ENCODE data around the gene CD59. TPM values are rescaled to one million over a fixed set of nuclear protein-coding genes. Genes with fewer than 3 reads are reported as not detected.

CD59 gene
- polyA plus RNA-seq, 6 donors from 2014 or later: 28.0 to 54.2 (median 39.9) TPM

DNA sequence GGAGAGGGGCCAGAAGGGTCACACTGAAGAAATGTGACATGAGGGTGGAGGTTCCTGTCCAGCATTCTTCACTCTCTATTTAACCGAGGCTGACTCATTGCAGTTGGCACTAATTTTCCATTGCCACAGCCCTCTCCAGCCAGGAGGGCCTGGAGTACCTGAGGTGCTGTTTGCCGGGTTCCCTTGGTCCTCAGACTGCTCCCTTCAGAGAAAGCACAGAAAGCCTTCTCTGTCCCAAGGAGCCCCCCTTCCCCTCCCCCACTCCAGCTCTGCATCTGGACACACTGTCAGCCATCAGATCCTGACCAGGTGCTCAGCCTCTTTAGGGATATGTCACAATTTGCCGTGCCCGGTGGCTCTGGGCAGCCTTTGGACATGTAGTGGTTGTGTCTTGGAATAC, 32.4 kb downstream of the CD59 start:
- H3K4me1 Mint-ChIP-seq: peaks cover 8 to 15% (median 12%) of the 10 kb centered on the region in 3 donors
- H3K9me3 Mint-ChIP-seq: no peaks in the 10 kb centered on the region
- peaks cover 2 to 3% of the 10 kb centered on the region in 2 donors for H3K36me3 Mint-ChIP-seq
- no peak overlapping the region for H3K27ac Mint-ChIP-seq
- DNase-seq: no peak
- no peak overlapping the region for H3K4me3 Mint-ChIP-seq
- H3K27me3 Mint-ChIP-seq: no peaks in the 10 kb centered on the region
- no peak for ATAC-seq (ENCODE audit: low read depth in 2 of 2)

- no peak for ATAC-seq (ENCODE audit: low read depth in 2 of 2)
- peaks cover 0 to under 1% (median 0%) of the 10 kb centered on the region in 3 donors for H3K27me3 Mint-ChIP-seq
- H3K4me1 Mint-ChIP-seq: peaks cover 8 to 15% (median 12%) of the 10 kb centered on the region in 3 donors
- H3K36me3 Mint-ChIP-seq: no peaks in the 10 kb centered on the region
- DNase-seq: no peak
- no peak overlapping the region for H3K4me3 Mint-ChIP-seq
- H3K9me3 Mint-ChIP-seq: no peaks in the 10 kb centered on the region
- no peak overlapping the region for H3K27ac Mint-ChIP-seq
These were observed 33.0 kb downstream of the CD59 start for GRCh38 chr11:33703234-33703633.

GRCh38 chr11:33701302-33702230, 34.7 kb downstream of the CD59 start:
- Mint-ChIP-seq H3K4me3 (peak overlapping the region; percentile 72 to 97 (median 94)), H3K36me3 (no peaks in the 10 kb centered on the region), H3K27ac (peak overlapping the region in 1 of 6 donors; percentile 16), H3K9me3 (no peaks in the 10 kb centered on the region), H3K4me1 (peaks cover 13 to 20% (median 13%) of the 10 kb centered on the region in 3 donors), H3K27me3 (peaks cover 1 to 12% (median 3%) of the 10 kb centered on the region in 3 donors)
- DNase-seq: no peak
- ATAC-seq (ENCODE audit: low read depth in 2 of 2): no peak

DNA sequence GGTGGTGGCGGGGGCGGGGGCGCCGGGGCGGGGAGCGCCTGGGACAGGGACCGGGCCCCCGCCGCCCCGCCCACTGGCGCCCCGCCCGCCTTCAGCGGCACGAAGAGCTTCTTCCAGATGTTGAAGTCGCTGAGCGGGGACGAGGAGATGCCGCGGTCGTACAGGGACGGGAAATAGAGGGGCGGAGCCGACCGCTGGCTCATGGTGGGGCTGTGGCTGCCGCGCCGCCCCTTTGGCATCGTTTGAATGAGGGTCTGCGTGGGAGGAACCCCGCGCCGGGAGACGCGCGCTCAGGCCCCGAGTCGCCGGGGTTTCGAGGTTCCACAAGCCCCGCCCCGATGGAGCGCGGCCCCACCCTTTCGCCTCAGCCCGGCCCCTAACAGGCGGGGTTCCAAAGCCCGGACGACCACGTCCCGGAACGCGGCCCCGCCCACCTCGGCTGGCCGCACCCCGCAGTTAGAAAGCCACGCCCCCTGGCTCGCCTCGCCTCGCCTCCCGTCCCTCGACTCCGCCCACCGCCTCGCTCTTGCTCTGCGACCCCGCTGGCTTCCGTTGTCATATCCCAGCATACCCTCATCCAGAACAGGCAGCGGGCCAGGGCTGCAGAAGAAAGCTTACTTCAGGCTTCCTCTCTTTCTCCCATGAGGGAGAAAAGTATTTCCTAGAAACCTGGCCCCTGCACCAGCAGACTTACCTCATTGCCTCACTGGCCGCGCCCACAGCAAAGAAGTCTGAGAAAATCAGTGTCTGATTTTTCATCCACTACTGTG, 35.5 kb downstream of the CD59 start, which contains the start of gene C11orf91:
Gene C11orf91 (minus strand): TSS at position 325 of the 770 bp plus-strand sequence. CDS start 86 bp downstream, at position 239.
- H3K4me1 Mint-ChIP-seq: peaks cover 17 to 23% (median 18%) of the 10 kb centered on the region in 3 donors
- H3K27ac Mint-ChIP-seq: peak within 1 kb of the TSS in 5 of 6 donors; percentile 16 to 68 (median 52)
- DNase-seq: peak; percentile 96
- H3K4me3 Mint-ChIP-seq: peak within 1 kb of the TSS; percentile 72 to 97 (median 94)
- H3K36me3 Mint-ChIP-seq: no peaks in the 10 kb centered on the region
- peak; percentile 89 to 90 for ATAC-seq (ENCODE audit: low read depth in 2 of 2)
- no peaks in the 10 kb centered on the region for H3K9me3 Mint-ChIP-seq
- peaks cover 8 to 18% (median 9%) of the 10 kb centered on the region in 3 donors for H3K27me3 Mint-ChIP-seq

DNA sequence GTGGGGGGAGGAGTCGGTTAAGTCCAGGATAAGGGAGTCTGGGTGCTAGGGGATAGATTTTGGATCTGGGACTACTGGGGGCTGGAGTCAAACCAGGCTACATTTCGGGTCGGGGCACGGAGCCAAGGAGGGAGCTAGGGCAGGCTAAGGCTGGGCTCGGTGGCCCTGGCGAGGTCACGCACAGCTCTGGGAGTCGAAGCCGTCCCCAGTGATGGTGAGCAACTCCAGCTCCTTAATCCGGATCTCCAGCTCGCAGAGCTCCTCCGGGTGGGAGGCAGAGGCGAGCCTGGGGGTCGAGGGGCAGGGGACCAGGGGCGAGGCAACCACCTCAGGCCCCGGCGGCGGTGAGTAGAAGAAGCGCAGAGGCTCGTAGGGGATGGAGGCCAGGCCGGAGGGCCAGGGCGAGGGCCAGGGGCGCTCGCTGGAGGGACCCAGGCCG, 36.1 kb downstream of the CD59 start:
- Mint-ChIP-seq H3K27ac (peak overlapping the region in 1 of 6 donors; percentile 8), H3K4me1 (peaks cover 17 to 23% (median 18%) of the 10 kb centered on the region in 3 donors), H3K27me3 (peaks cover 8 to 18% (median 9%) of the 10 kb centered on the region in 3 donors), H3K4me3 (peak overlapping the region; percentile 72 to 95 (median 84)), H3K36me3 (no peaks in the 10 kb centered on the region), H3K9me3 (no peaks in the 10 kb centered on the region)
- ATAC-seq (ENCODE audit: low read depth in 2 of 2): no peak
- DNase-seq: peak; percentile 6

GRCh38 chr11:33699515-33700062, 36.6 kb downstream of the CD59 start:
- ATAC-seq (ENCODE audit: low read depth in 2 of 2) (no peak), DNase-seq (no peak)
- Mint-ChIP-seq H3K9me3 (no peaks in the 10 kb centered on the region), H3K36me3 (no peaks in the 10 kb centered on the region), H3K27ac (peak overlapping the region in 2 of 6 donors; percentile 8 to 25), H3K4me1 (peaks cover 17 to 23% (median 18%) of the 10 kb centered on the region in 3 donors), H3K27me3 (peaks cover 8 to 18% (median 9%) of the 10 kb centered on the region in 3 donors), H3K4me3 (peak overlapping the region; percentile 70 to 95 (median 84))

- peaks cover 17 to 23% (median 18%) of the 10 kb centered on the region in 3 donors for H3K4me1 Mint-ChIP-seq
- DNase-seq (no peak), ATAC-seq (ENCODE audit: low read depth in 2 of 2) (no peak)
- H3K27me3 Mint-ChIP-seq: peaks cover 8 to 18% (median 9%) of the 10 kb centered on the region in 3 donors
- no peaks in the 10 kb centered on the region for H3K9me3 Mint-ChIP-seq
- no peaks in the 10 kb centered on the region for H3K36me3 Mint-ChIP-seq
- H3K27ac Mint-ChIP-seq: no peak overlapping the region
- H3K4me3 Mint-ChIP-seq: peak overlapping the region in 2 of 8 donors; percentile 45 to 69
These were observed 37.3 kb downstream of the CD59 start for GRCh38 chr11:33698921-33699320.

DNA sequence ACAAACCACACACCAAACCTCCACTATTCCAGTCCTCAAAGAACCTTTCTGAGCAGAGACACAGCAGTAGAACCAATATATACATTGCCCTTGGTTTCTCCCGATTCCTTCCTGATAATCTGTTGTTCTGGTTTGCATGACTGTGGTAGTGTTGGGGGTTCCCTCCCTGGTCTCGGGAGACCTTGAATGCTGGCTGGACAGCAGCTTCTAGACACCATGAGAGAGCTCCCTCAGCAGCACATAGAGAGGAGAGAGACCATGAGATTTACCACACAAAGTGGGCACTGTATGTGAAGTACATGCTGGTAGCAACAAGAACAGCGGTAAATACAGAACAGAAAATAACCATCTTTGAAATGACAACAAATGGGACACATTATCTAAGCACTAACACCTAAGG, 38.2 kb downstream of the CD59 start:
- ATAC-seq (ENCODE audit: low read depth in 2 of 2): no peak
- H3K4me3 Mint-ChIP-seq: peak overlapping the region in 1 of 8 donors; percentile 19
- peaks cover 17 to 23% (median 18%) of the 10 kb centered on the region in 3 donors for H3K4me1 Mint-ChIP-seq
- DNase-seq: no peak
- no peaks in the 10 kb centered on the region for H3K9me3 Mint-ChIP-seq
- H3K27ac Mint-ChIP-seq: no peak overlapping the region
- H3K36me3 Mint-ChIP-seq: no peaks in the 10 kb centered on the region
- peaks cover 16 to 20% (median 18%) of the 10 kb centered on the region in 3 donors for H3K27me3 Mint-ChIP-seq

GRCh38 chr11:33696931-33697638, 39.1 kb downstream of the CD59 start:
- Mint-ChIP-seq H3K36me3 (no peaks in the 10 kb centered on the region), H3K4me1 (peaks cover 17 to 23% (median 18%) of the 10 kb centered on the region in 3 donors), H3K4me3 (no peak overlapping the region), H3K9me3 (no peaks in the 10 kb centered on the region), H3K27ac (peak overlapping the region in 2 of 6 donors; percentile 1 to 2), H3K27me3 (peaks cover 19 to 26% (median 21%) of the 10 kb centered on the region in 3 donors)
- ATAC-seq (ENCODE audit: low read depth in 2 of 2) (no peak), DNase-seq (no peak)

DNA sequence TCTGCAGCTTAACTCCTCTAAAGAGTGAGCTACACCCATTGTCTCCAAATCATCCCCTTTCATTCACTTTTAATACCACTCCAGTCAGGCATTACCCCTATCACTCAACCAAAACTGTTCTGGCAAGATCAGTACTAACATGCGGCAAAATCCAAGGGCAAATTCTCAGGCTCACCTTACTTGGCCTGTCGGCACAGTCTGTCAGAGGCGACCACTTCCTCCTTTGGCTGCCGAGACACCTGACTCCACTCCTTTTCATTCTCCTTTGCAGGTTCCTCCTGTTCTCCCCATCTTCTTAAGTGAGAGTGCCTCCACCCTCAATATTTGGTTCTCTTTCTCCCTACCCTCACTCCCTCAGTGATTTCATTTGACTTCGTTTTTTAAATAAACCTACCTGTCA, 39.8 kb downstream of the CD59 start:
- ATAC-seq (ENCODE audit: low read depth in 2 of 2): no peak

DNA sequence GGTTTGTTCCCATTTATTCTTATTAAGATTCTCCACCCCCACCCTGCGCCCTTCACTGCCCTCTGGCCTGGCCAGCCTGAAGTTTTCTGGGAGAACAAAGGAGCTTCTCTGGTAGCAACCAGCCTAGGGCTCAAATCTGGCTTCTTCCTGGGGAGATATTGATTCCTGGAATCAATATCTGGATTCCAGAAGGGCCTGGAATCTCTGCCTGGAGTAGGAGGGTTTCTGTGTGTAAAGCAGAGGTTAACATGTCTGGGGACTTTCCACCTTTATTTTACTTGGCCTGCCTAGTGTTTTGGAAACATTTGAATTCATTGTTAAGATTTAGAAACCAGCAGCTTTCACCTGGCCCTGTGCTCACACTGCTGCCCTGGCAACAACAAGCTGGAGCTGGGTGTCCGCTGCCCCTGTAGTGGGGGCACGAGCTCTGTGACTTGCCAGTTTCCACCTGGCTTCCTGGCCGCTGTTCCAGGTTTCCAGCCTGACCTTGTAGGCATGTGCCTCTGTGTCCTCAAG, 41.1 kb downstream of the CD59 start:
- H3K27me3 Mint-ChIP-seq: peaks cover 21 to 41% (median 29%) of the 10 kb centered on the region in 3 donors
- peaks cover 9 to 16% (median 10%) of the 10 kb centered on the region in 3 donors for H3K4me1 Mint-ChIP-seq
- H3K9me3 Mint-ChIP-seq: no peaks in the 10 kb centered on the region
- no peaks in the 10 kb centered on the region for H3K36me3 Mint-ChIP-seq
- no peak overlapping the region for H3K27ac Mint-ChIP-seq
- no peak for ATAC-seq (ENCODE audit: low read depth in 2 of 2)
- no peak for DNase-seq
- H3K4me3 Mint-ChIP-seq: no peak overlapping the region

More for the DNA sequence above, 39.8 kb downstream of the CD59 start:
- Mint-ChIP-seq H3K27ac (no peak overlapping the region), H3K9me3 (no peaks in the 10 kb centered on the region), H3K4me1 (peaks cover 16 to 22% (median 17%) of the 10 kb centered on the region in 3 donors), H3K27me3 (peaks cover 21 to 33% (median 21%) of the 10 kb centered on the region in 3 donors), H3K36me3 (no peaks in the 10 kb centered on the region), H3K4me3 (no peak overlapping the region)
- DNase-seq: no peak

DNA sequence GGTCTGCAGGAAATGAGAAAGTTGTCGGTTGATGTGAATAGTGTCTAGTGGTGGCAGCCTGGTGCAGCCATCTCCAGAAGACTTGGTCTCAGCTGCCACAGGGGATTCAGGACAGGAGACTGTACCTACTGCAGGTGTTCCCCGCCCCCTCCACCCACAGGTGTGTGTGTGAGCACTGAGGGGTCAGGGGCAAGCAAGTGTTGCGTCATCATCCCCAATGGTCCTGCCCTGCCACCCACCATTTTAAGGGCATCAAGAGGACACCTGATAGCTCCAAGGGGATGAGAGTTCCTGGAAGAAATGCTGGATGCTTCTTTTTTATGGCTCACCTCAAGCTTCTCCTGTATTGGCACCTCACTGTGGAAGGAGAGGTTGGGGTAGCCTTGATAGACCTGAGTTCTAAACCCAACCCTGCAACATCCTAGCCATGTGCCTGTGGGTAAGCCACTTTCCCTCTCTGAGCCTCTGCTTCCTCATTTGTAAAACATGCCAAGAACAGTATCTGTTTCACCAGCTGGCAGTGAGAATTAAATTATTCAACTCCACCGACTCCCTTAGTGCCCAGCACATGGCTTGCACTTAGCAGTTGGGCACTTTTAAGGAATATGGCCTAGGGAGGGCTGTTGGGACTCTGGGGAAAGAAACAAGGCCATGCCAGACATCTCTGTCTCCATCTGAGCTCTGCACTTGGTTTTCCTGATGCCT, 41.7 kb downstream of the CD59 start:
- Mint-ChIP-seq H3K27me3 (peaks cover 25 to 41% (median 31%) of the 10 kb centered on the region in 3 donors), H3K27ac (no peak overlapping the region)
- ATAC-seq (ENCODE audit: low read depth in 2 of 2): no peak

More for the DNA sequence above, 41.7 kb downstream of the CD59 start:
- H3K9me3 Mint-ChIP-seq: no peaks in the 10 kb centered on the region
- no peak for DNase-seq
- no peak overlapping the region for H3K4me3 Mint-ChIP-seq
- no peaks in the 10 kb centered on the region for H3K36me3 Mint-ChIP-seq
- peaks cover 5 to 10% (median 10%) of the 10 kb centered on the region in 3 donors for H3K4me1 Mint-ChIP-seq

Measured in naive B cell (primary cell).